NCI-H146 (cell line): Measurements from ENCODE around the gene RNF212.

Experiments used
- DNase-seq: peaks from one replicate; lab custom pipeline; 2025; lab: John Stamatoyannopoulos, UW

RNF212 gene

GRCh38 chr4:1048773-1049590 is 64.4 kb downstream of the RNF212 start:
- no peak for DNase-seq

GRCh38 chr4:1047976-1048772 is 65.2 kb downstream of the RNF212 start:
- DNase-seq = no peak

DNA sequence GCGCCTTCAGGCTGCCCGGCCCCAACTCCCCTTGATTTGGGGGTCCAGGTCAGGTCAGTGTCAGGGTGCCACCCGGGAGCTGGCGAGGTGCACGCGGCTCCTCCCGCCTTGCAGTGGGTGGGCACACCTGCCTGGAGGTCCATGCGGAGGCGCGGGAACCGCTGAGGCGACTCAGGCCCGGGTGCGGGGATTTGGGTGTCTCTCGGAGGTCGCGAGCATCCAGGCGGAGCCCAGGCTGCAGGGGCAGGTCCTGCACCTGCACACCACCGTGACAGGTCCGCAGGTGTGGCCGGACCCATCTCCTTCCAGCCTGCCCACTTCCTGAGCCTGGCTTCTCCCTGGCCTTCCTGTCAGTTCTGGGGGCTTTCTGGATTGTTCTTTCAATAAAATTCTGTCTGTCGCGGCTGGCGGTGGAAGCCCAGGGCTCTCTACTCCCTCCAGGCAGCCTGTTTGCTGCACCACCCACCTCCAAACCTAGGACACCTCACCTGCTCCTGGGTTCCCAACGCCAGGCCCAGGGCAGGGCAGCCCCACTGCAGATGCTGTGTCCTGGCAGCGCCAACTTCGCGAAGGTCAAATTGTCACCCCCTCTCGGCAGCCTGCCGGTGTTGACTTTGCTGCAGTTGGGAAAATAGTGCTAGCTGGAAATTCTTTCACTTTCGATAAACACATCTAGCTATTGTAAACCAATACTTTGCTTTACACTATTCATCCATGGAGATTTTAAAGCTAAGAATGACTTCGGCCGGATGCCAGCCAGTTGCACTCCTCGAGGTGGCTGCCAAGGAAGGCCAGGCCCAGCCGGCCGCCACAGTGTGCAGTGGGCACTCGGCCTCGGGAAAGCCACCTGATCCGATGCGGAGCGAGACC is 66.0 kb downstream of the RNF212 start:
- DNase-seq = no peak

GRCh38 chr4:1046581-1047011 is 66.8 kb downstream of the RNF212 start:
- DNase-seq = peak; percentile 65

- DNase-seq = no peak
Measured at GRCh38 chr4:1045595-1046201, 67.7 kb downstream of the RNF212 start.

DNA sequence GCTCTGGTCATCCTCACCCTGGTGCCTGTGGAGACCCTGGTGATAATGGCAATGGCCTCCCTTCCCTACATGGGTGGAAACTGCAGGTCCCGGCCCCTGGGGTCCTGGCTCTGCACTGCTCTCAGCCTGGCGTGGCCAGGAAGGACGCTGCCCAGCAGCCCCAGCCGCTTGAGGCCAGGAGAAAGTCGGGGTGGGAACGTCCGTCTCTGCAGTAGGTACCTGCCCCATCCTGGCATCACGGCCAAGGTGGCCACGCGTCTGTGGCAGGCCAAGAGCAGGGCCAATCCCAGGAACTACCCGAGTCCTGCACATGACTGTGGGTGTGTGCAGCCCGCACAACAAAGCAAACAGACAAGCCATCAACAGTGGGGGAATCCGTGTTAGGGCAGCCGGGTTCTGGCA is 68.2 kb downstream of the RNF212 start:
- DNase-seq = no peak

DNA sequence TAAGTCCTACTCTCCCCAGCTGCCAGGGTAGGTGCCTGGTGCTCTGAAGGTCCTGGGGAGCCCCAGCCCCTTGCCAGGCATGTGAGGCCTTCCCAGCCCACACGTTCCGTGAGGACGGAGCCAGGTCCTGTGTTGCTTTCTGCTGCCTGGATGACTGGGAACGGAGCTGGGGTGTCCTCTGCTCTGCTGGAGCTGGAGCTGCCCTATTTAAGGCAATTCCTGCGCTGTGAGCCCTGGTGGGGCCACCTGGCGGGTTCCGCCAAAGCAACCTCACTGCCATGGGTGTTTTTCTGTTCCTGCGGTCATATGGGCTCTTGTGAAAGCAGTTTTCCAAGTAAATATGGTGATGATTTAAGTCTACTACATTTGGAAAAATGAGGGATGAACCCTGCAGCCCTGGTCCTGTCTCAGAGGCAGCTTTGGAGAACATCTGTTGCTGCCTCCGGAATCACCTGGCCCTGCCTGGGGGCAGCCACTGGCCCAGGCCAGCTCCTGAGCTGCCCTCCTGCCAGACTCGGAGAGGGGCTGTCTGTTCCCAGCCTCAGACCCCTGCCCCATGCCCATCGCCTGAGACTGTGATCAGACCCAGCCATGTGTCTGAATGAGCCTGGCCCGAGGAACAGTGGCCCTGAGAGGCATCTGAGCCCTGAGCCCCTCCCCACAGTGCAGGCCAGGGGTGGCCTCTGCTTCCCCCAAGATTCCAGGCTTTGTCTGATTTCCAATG is 68.7 kb downstream of the RNF212 start:
- DNase-seq = no peak

- DNase-seq = no peak
Measured at GRCh38 chr4:1043651-1044468, 69.5 kb downstream of the RNF212 start.

GRCh38 chr4:1043162-1043561 is 70.2 kb downstream of the RNF212 start:
- no peak for DNase-seq

DNA sequence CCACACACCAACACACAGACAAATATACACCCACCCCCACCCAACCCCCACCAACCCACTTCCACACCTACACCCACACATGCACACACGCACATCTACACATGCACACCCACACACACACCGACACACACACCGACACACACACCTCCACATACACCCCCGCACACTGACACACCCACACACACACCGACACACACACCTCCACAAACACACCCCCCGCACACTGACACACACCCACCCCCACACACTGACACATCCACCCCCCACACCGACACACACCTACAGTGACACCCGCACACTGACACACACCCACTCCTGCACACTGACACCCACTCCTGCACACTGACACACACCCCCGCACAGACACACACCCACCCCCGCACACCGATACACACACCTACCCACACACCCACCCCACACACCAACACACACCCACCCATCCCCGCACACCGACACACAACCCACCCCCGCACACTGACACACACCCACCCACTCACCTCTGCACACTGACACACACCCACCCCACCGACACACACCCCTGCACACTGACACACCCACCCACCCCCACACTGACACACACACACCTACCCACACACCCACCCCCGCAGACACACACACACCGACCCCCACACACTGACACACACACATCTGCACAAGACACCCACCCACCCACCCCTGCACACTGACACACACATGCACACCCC is 70.9 kb downstream of the RNF212 start:
- DNase-seq = no peak

GRCh38 chr4:1041936-1042330 is 71.4 kb downstream of the RNF212 start:
- DNase-seq = no peak

DNA sequence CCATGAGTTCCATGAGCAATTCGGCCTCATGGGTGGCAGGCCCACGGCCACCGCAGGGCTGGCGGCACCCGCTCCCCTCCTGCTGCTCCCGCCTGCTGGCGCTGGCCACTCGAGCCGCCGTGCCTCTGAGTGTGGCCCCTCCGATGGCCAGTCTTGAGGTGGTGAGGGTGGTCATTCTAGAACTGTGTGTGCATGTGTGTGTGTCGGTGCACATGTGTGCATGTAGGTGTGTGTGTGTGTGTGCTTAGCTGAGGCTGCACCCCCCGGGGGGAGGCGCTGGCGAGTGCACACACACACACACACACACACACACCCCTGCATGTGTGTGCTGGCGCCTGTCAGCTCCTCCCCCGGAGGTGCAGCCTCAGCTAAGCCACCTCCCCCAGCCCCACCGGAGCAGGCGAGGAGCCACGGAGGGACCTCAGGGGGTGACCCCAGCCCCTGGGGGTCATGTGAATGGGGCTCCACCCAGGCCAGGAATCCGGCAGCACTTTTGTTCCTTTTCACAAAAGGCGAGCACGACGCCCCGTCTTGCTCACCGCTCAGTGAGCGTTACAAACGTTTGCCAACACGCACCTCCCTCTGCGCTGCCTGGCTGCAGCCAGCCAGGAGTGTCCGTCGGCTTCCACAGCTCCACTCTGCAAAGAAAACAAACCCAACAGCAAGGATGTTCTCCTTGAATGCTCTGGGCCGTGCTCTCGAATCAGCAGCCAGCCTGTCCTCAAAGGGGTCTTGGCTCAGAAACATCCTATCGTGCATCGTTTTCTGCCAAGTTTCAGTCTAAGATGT is 72.0 kb downstream of the RNF212 start:
- no peak for DNase-seq

DNA sequence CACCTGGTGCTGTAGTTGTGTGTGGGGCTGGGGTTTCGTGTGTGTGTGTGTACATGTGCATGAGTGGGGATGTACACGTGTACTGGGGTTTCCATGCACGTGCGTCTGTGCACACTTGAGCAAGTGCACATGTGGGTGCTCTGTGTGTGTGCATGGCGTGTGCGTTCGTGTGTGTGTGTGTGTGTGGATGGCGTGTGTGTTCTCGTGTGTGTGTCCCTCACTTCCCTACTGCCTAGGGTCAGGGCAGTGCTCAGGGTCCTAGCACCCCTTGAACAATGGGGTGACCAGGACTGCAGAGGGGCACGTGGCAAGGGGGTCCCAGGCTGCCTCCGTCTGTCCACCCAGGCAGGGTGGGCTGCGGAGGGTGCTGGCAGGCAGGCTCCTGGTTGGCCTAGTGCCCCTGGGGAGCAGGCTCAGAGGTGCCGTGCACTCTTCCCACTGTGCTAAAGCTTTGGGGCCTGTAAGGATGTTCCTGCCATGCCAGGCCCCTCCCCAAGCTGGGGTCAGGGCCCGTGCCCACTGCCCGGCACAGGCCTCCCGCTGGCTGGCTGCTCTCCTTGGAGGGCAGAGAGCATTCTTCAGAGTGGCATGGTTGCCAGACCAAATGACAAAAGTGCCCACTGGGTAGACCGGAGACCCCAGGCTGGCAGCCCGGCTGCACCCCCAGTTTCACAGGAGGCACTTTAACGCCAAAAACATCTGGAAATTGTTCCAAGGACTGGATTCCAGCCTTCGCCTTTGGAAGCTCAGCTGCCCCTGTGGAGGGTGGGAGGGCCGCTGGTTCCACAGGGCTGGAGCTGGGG is 72.8 kb downstream of the RNF212 start:
- no peak for DNase-seq

GRCh38 chr4:1039493-1040343 is 73.6 kb downstream of the RNF212 start:
- no peak for DNase-seq

DNA sequence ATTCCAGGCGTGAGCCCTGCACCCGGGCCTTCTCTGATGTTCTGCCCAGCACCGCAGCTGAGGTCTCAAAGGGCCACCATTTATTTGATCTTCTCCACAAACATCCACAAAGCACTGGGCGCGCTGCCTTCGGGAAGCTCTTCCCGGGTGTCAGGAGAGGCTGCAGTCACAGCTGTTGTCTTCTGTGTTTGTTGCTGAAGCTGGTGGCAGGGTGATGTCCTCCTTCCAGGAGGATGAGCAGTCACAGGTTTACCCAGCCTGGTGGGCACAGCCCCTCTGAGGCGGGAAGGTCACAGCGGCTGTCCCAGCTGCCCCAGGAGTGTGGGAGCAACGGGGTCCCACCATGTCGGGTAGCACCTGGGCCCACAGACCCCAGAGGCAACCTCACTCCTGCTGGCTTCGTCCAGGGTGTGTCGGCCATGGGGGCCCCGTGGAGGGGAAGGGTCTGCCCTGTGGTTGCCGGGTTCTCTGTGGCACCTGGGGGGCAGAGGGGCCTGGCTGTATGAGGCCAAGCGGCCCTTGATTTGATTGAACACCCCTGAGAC is 74.3 kb downstream of the RNF212 start:
- DNase-seq = no peak

- no peak for DNase-seq
Measured at GRCh38 chr4:1036976-1037810, 76.2 kb downstream of the RNF212 start.
